ELF-1 (cell line): Measurements from ENCODE around the gene TEX10.
A peak's percentile ranks its signal among the peaks of the same experiment; 100 is the strongest.

Experiments
- DNase-seq: peaks from one replicate; pipeline ENCODE4 v3.0.0-alpha.2; 2016; ENCODE audit warnings: low read depth, low spot score

The TEX10 gene

GRCh38 chr9:100285080-100285479 is 67.7 kb downstream of the TEX10 start:
- DNase-seq = no peak

DNA sequence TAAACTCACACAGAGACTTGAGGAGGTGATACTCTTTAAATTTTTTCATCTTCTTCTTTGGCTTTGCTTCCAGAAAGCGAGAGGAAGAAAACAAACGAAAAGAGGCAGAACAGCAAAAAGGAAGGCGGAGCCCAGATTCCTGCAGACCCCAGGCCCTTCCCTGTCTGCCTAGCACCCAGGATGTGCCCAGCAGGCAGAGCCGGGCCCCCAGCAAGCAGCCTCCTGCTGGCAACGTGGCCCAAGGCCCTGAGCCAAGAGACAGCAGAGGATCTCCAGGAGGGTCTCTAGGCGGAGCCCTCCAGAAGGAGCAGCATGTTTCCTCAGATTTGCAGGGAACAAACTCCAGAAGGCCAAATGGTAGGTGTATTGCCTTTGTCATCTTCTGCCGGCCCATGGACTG is 68.5 kb downstream of the TEX10 start:
- peak; percentile 10 for DNase-seq

- no peak for DNase-seq
Observed at GRCh38 chr9:100282388-100282719, 70.4 kb downstream of the TEX10 start.

DNA sequence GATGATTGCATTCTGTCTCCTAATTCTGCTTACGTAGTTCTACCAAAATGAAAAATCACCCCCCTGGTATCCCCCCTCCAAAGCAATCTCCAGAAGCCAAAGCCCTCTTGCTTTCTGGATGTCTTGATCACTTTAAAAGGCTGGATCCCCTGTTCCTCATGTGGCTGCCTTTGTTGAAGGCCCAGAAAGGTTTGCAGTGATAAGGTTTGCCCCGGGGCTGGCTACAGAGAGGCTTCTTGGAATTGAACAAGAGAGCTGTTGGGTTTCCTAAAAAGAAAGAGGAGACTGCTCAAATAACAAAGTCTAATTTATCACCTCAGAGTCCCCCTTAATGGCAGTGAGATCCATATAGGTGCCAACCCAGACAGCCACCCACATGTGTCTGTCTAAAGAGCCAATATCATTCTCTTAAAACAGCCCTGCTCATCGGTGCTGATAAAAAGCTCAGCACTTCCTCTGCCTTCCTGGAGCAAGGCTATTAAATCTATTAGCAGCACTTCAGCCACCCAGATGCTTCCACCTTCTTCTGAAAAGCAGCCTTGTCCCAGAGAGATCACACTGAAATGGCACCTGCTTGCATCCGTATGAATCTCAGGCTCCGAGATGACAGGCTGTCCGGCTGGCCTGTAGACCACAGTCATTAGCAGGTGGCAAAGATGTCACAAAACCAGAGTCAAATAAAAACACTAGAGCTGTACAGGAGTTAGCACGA is 70.9 kb downstream of the TEX10 start:
- peak; percentile 71 for DNase-seq

DNA sequence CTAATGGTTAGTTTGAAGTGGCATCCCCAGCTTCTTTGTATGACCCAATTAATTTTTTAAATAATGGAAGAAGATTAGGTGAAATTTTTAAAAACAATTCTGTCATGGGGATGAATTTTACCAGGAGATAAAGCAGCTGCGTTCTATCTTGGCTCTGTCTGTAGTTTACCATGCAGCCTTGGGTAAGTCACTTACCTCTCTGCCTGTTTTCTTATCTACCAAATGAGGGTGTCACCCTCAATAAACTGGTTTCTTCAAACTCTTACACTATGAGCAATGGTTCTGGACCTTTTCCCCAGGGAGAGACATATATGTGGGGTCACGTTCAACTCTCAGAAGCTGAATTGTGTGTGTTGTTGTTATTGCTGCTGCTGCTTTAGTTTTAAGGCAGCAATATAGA is 71.7 kb downstream of the TEX10 start:
- DNase-seq = no peak

GRCh38 chr9:100277166-100277979 is 75.4 kb downstream of the TEX10 start:
- DNase-seq = no peak

DNA sequence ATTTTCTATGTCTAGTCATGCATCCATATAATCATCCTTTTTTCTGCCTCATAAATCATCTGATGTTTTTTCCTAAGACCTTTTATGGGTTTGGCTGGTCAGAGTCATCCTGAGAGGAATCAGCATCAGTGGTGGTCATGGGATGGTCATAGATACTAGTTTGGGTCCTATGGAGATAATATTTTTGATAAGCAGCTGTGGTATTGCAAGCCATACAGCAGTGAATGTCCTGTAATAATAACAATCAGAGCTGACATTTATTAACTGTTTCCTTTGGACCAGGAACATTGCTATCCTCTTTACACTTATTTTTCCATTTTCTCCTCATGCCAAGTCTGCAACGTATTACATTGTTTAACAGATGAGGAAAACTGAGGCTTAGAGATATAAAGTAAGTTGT is 83.1 kb downstream of the TEX10 start:
- no peak for DNase-seq

DNA sequence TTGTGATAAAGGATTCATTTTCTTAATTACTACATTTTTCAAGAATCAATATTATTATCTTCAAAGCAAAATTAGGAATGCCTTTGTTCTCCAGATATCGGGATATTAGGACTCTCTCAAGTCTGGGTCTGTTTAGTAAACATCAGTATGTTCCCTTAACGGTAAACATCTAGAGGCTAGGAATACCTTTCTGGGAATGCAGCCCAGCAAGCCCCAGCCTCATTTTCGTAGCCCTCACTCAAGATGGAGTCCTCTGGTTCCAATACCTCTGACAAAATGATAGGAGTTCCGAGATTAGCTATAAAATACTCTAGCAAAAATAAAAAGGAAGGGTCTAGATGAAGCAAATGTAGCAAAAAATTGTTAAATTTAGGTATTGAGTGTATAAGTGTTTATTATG is 84.5 kb downstream of the TEX10 start:
- DNase-seq = peak; percentile 58

- no peak for DNase-seq
Observed at GRCh38 chr9:100267211-100267610, 85.5 kb downstream of the TEX10 start.
